Measurements from ENCODE around the gene GCK.

GRCh38 chr7:44176486-44176885 is 12.8 kb downstream of the GCK start:
- TF ChIP-seq CTCF (IDR thresholded peaks at IDR 0.05) (no peak), POLR2A (IDR thresholded peaks at IDR 0.05) (no peak)

Measured in Peyer's patch (tissue), 4 donors.